ENCODE data around the gene CFAP299. TPM values are rescaled to one million over a fixed set of nuclear protein-coding genes. Genes with fewer than 3 reads are reported as not detected.
"Not testable (repeated sequence)": the region's sequence is repeated elsewhere in the genome, so short reads cannot be mapped to it uniquely, and the experiment has no call there.

CFAP299 gene
- total RNA-seq, 1 donor from 2014 or later, result not detected

- DNase-seq (ENCODE audit: low read depth in 2 of 2), result no peak
These were observed 375.4 kb downstream of the CFAP299 start for GRCh38 chr4:80710748-80711451.

GRCh38 chr4:80711956-80712355 lies 376.4 kb downstream of the CFAP299 start:
- no peak for DNase-seq (ENCODE audit: low read depth in 2 of 2)

DNA sequence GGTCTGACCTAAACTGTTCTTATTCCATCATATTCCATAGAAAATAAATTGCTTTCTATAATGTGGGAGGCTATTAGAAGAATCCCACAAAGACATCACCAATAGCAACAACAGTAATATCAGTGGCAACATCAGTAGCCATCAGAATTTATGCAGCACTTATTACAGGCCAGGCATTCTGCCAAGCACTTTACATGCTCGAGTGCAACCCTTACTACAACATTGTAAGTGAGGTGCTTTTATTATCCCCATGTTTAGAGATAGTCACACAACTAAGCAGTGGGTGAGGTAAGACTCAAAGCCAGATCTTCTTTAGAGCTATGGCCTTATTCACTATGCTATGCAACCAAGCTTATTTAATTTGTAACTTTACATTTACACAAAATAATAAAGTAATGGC lies 377.9 kb downstream of the CFAP299 start:
- DNase-seq (ENCODE audit: low read depth in 2 of 2), result no peak

GRCh38 chr4:80717204-80717603 lies 381.7 kb downstream of the CFAP299 start:
- no peak for DNase-seq (ENCODE audit: low read depth in 2 of 2)

DNA sequence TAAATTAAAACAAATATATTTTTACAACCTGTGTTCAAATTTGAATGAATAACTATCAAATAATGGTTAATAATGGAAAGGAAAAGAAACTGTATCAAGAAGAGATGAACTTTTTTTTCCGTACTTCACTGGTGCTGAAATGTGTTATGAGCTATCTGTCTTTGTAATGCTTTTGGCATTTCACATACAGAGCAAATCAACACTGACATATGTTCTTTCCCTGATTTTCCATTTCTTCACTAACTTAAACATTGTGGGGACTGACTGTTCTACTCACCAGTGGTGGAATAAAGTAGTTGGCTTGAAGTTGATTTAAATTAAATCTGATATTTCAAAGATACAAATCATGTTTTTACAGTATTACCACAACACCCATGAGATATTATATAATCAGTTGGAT lies 390.9 kb downstream of the CFAP299 start:
- no peak for DNase-seq (ENCODE audit: low read depth in 2 of 2)

- DNase-seq (ENCODE audit: low read depth in 2 of 2), result no peak
These were observed 394.6 kb downstream of the CFAP299 start for GRCh38 chr4:80730158-80730557.

GRCh38 chr4:80731436-80731835 lies 395.9 kb downstream of the CFAP299 start:
- DNase-seq (ENCODE audit: low read depth in 2 of 2), result no peak

DNA sequence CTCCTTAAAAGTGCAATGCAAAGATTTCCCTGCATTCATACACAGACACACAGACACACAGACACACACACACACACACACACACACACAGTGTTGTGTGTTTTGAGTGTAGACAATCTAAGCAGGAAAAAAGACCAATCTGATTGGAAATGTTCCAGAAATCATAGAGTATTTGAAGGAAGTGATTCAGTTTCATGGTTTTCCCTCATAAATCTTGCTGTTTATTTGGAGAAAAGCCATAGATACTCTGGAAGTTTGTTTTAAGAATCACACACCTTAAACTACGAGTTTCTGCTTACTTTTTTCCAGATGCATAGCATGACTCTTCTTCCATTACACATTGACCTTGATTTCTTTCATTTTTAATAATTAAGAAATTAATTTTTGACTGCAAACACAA lies 396.5 kb downstream of the CFAP299 start:
- peak in 1 of 2 donors; percentile 39 for DNase-seq (ENCODE audit: low read depth in 2 of 2)

- DNase-seq (ENCODE audit: low read depth in 2 of 2), result no peak
These were observed 404.8 kb downstream of the CFAP299 start for GRCh38 chr4:80740375-80740774.

DNA sequence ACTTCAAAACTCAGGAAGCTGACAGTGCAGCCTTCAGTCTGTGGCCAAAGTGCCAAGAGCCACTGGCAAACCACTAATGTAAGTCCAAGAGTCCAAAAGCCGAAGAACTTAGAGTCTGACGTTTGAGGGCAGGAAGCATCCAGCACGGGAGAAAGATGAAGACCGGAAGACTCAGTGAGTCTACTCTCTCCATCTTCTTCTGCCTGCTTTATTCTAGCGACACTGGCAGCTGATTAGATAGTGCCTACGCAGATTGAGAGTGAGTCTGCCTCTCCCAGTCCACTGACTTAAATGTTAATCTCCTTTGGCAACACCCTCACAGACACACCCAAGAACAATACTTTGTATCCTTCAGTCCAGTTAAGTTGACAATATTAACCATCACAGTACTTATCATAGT lies 414.0 kb downstream of the CFAP299 start:
- not testable (repeated sequence) for DNase-seq (ENCODE audit: low read depth in 2 of 2)

GRCh38 chr4:80751200-80751599 lies 415.7 kb downstream of the CFAP299 start:
- no peak for DNase-seq (ENCODE audit: low read depth in 2 of 2)

GRCh38 chr4:80767944-80768343 lies 432.4 kb downstream of the CFAP299 start:
- DNase-seq (ENCODE audit: low read depth in 2 of 2), result no peak

GRCh38 chr4:80776168-80776567 lies 440.6 kb downstream of the CFAP299 start:
- DNase-seq (ENCODE audit: low read depth in 2 of 2), result no peak

DNA sequence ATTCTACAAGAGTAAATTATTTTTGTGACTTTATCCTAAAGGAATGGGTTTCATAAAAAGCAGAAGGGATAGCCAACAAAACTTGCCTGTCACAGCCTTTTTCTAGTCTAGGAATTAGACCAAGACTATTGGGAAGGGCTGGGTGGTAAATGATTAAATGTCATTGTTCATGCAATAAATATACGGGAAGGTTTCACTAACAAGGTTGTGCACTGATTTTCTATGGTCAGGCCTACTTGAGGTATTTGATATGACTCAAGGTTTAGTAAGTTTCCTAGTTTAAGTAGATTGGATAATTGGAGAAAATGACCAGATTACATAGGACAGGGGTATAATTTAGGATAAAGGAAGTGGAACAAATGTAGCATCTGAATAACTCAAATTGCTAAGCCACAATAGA lies 445.9 kb downstream of the CFAP299 start:
- no peak for DNase-seq (ENCODE audit: low read depth in 2 of 2)

DNA sequence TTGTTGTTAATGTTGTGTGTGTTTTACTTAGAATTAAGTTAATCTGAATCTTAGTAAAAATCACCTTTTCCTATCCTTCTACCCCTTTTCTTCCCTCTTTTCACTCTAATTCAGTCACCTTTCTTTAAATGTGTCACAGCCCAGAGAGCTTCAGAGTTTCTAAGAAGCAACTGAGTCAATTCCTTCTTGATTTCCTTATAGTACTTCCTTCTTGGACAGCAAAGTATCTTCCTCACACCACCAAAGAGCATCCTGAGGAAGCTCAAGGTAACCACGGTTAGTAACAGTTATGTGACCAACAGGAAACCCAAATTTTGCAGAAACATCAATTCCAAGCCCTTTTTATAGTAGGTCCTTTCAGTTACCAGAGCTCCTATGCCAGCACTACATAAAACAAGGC lies 451.8 kb downstream of the CFAP299 start:
- DNase-seq (ENCODE audit: low read depth in 2 of 2), result no peak

- no peak for DNase-seq (ENCODE audit: low read depth in 2 of 2)
These were observed 453.3 kb downstream of the CFAP299 start for GRCh38 chr4:80788798-80789197.

DNA sequence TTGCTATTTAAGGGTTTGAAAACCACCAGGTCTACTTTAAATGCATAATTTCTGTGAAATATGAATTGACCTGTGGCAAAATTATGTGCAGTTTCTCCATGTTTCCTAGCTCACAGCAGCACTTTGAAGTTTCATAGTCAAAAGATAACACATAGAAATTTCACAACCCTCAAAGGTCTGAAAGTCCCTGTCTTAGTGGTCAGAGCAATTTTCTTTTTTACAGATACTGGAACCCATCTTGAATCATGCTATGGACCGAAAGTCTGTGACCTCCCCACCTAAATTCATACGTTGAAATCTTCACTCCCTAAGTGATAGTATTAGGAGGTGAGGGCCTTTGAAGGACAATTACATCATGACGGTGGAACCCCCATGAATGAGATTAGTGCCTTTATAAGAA lies 454.6 kb downstream of the CFAP299 start:
- no peak for DNase-seq (ENCODE audit: low read depth in 2 of 2)

GRCh38 chr4:80793660-80794059 lies 458.1 kb downstream of the CFAP299 start:
- DNase-seq (ENCODE audit: low read depth in 2 of 2), result not testable (repeated sequence)

- no peak for DNase-seq (ENCODE audit: low read depth in 2 of 2)
These were observed 462.6 kb downstream of the CFAP299 start for GRCh38 chr4:80798082-80798481.

DNA sequence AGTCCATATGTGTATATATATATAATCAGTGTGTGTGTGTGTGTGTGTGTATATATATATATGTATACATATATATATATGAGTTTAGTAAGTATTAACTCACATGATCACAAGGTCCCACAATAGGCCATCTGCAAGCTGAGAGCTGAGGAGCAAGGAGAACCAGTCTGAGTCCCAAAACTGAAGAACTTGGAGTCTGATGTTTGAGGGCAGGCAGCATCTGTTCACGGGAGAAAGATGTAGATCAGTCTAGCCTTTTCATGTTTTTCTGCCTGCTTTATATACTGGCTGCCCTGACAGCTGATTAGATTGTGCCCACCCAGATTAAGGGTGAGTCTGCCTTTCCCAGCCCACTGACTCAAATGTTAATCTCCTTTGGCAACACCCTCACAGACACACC lies 465.2 kb downstream of the CFAP299 start:
- not testable (repeated sequence) for DNase-seq (ENCODE audit: low read depth in 2 of 2)

- no peak for DNase-seq (ENCODE audit: low read depth in 2 of 2)
These were observed 467.8 kb downstream of the CFAP299 start for GRCh38 chr4:80803337-80803736.

DNA sequence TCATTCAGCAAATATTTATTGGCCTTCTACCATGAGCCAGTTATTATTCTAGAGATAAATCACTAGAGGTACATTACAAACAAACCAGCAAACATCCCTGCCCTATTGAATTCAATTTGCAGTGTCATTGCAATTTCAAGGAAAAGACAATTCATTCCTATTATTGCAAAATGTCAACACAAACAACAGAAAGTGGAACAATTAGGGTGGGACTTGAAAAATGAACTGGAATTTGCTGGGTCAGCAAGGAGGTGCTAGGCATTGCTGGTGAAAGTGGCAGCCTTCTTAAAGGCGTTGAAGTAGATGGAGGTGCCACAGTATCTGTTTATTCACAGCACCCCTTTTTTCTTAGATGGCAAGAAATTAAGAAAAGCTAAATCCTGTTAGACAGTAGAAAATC lies 470.9 kb downstream of the CFAP299 start:
- DNase-seq (ENCODE audit: low read depth in 2 of 2), result no peak

DNA sequence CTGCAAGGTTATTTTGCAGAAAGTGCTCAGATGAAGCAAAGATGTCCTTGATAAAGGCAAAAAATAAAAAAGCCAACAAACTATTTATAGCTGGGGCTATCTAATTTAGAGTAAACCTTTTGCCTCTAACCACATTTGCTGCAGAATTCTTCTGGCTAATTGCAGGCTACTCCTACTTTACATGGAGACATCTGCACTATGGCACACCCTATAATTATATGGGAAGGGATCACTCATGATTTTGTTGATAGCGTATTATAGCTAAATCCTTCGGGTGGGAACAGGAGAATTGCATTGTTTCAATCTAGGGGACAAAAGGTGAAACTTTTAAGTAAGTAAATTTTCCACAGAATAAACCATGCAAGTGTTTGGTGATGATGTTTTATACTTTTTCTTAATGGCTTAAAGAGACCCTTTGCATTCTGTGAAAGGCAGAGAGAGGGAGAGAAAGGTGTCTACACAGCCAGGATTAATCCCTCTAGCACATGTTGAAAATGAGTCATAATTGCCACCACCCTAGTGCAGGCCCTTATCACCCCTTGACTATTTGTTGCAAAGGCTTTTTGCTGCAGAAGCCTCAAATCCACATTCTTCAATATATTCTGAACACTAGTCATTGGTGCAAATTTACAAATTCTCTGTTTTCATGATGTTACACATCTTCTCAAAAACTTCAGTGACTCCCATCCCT lies 473.7 kb downstream of the CFAP299 start:
- no peak for DNase-seq (ENCODE audit: low read depth in 2 of 2)

Data from dermis microvascular lymphatic vessel endothelial cell (primary cell).